MG63 (cell line): ENCODE data around the gene HERC6. TPM values are rescaled to one million over a fixed set of nuclear protein-coding genes. Genes with fewer than 3 reads are reported as not detected.
"Not testable (repeated sequence)": the region's sequence is repeated elsewhere in the genome, so short reads cannot be mapped to it uniquely, and the experiment has no call there.

Source experiments
- DNase-seq: peaks from one replicate; pipeline ENCODE4 v3.0.0-alpha.2; 2020
- H3K27me3 ChIP-seq: fragments of 250-450 bp; sonication (Bioruptor Pico); 2 replicates; pipeline ENCODE4 v1.5.1; 2020; ENCODE audit warnings: mild to moderate bottlenecking, moderate library complexity
- H3K36me3 ChIP-seq: fragments of 250-450 bp; sonication (Bioruptor Pico); 2 replicates; pipeline ENCODE4 v1.5.1; 2020; ENCODE audit warnings: mild to moderate bottlenecking, moderate library complexity
- H3K4me3 ChIP-seq: fragments of 250-450 bp; sonication (Bioruptor Pico); 2 replicates; pipeline ENCODE4 v1.5.1; 2020; ENCODE audit warnings: mild to moderate bottlenecking, moderate library complexity
- H3K9me3 ChIP-seq: fragments of 250-450 bp; sonication (Bioruptor Pico); 2 replicates; pipeline ENCODE4 v1.5.1; 2020; ENCODE audit warnings: mild to moderate bottlenecking, moderate library complexity
- total RNA-seq: library from RNA; depleted of rRNA; stranded (reverse); fragments of >200 nt; shearing (Covaris generic); gene quantifications from 2 replicates; pipeline ENCODE4 v1.2.3, GENCODE V29; 2014; ENCODE audit warnings: low replicate concordance; rRNA removed

The HERC6 gene
- total RNA-seq = 2.9 and 5.8 TPM in 2 replicates

DNA sequence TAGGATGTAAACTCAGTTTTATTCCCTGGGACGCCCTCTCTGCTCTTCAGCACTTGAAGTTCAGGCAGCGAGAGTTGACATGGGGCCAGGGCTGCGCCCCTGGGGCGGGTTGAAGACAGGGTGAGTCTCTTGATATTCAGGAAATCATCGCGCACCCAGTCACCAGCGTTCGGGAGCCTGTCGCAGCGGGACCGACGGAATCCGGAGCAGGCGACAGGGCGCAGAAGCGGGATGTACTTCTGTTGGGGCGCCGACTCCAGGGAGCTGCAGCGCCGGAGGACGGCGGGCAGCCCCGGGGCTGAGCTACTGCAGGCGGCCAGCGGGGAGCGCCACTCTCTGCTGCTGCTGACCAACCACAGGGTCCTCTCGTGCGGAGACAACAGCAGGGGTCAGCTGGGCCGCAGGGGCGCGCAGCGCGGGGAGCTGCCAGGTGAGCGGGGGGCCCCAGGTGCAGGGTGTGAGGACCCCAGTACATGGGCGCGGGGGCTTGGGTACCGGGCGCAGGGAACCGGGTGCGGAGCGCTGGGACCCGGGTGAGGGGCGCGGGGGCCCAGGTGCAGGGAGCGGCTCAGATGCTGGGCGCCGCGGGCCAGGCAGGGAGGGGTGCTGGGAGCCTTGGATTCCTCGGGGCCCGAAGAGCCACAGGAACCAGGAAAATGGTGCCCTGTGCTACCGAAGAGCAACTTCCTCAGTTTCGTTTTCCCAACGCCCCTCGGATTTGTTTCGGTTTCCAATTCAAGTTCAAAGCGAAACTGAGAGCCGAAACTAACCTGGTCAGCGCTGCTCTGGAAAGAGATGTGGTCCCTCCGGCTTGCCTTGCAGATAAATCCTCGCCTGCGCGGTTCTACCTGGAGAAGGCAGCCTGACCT, at the start of gene HERC6:
Gene HERC6 (plus strand): TSS at position 162 of the 869 bp plus-strand sequence. CDS start 70 bp downstream, at position 232.
- H3K9me3 ChIP-seq = no peaks in the 10 kb centered on the region
- no peaks in the 10 kb centered on the region for H3K36me3 ChIP-seq
- DNase-seq = peak; percentile 67
- peak within 1 kb of the TSS; percentile 88 for H3K4me3 ChIP-seq
- H3K27me3 ChIP-seq = no peaks in the 10 kb centered on the region

DNA sequence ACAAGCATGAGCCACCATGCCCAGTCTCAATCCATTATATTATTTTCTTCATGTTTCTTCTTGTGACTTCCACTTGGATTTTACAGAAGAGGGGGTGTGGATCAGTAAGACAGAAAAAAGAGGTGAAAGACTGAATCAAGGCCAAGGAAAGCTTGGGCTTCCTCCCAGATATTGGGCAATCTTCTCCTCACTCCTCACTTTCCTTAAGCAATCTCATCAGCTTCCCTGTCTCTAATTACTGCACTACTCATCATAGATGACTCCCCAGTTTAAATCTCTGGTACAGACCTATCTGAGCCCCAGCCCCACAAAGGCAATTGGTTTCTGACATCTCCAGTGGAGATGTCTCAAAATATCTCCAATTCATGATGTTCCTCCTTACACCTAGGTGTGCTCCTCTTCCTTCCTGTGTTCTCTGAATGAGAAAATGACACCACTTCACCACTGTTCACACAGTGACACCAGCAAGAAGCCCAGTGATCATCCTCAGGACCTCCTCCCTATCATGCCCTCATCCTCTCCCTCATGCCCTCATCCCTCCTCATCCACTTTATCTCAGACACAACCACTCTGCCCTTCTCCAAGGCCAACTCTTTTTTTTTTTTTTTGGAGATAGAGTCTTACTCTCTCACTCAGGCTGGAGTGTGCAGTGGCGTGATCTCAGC, 44.8 kb upstream of the HERC6 start:
- Histone ChIP-seq H3K36me3 (no peaks in the 10 kb centered on the region), H3K4me3 (no peak overlapping the region), H3K27me3 (no peaks in the 10 kb centered on the region), H3K9me3 (no peaks in the 10 kb centered on the region)
- DNase-seq = no peak

DNA sequence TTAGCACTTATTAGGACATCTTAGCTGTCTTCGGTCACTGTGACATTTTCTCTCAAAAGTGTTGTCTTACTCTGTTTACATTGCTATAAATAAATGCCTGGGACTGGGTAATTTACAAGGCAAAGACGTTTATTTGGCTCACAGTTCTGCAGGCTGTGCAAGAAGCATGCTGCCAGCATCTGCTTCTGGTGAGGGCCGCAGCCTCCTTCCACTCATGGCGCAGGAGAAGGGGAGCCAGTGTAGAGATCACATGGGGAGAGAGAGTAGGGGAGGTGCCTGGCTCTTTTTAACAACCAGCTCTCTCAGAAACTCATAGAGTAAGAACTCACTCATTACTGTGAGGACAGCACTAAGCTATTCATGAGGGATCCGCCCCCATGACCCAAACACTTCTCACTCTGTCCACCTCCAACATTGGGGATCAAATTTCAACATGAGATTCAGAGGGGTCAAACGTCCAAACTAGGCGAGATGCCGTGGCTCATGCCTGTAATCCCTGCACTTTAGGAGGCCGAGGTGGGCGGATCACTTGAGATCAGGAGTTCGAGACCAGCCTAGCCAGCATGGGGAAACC, 43.5 kb upstream of the HERC6 start:
- Histone ChIP-seq H3K36me3 (no peaks in the 10 kb centered on the region), H3K4me3 (no peak overlapping the region), H3K9me3 (no peaks in the 10 kb centered on the region), H3K27me3 (no peaks in the 10 kb centered on the region)
- DNase-seq = peak; percentile 12

DNA sequence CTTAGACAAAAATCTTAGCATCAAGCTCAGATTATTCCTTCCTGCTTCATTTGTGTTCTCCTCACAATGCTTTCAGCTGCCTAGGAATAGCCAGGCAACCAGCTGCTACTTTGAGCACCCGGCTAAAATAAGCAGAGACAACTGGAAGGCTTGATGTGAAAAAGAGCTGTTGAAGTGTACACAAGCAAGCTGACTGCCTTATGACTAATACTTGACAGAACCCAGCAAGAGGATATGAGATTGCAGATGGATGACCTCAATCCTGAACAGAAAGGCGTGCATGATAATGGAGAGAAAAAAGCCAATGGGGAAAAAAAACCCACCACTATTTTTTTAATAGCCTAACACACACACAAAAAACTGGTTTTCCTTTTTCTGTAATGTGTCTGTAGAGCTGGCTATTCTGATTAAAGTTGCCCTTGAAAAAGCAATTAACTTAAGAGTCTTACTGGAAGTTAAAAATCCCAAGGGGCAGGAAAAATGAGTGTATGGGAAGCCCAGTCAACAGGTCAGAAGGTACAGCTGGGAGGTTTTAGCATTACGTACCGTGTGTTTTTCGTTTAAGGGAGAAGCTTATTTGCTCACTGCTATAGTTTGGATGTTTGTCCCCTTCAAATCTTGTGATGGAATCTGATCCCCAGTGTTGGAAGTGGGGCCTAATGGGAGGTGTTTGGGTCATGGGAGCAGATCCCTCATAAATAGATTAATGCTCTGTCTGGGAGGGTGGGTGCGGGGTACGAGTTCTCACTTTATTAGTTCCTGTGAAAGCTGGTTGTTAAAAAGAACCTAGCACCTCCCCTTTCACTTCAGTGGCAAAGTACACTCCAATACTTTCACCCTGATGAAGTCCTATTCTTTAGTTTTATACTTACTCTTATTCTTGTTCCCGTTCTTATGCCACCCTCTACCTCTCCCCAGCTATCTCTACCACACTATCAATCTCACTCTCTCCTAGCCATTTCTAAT, 37.1 kb upstream of the HERC6 start:
- H3K4me3 ChIP-seq = no peak overlapping the region
- DNase-seq = peak; percentile 39
- H3K9me3 ChIP-seq = no peaks in the 10 kb centered on the region
- H3K27me3 ChIP-seq = no peaks in the 10 kb centered on the region
- no peaks in the 10 kb centered on the region for H3K36me3 ChIP-seq

DNA sequence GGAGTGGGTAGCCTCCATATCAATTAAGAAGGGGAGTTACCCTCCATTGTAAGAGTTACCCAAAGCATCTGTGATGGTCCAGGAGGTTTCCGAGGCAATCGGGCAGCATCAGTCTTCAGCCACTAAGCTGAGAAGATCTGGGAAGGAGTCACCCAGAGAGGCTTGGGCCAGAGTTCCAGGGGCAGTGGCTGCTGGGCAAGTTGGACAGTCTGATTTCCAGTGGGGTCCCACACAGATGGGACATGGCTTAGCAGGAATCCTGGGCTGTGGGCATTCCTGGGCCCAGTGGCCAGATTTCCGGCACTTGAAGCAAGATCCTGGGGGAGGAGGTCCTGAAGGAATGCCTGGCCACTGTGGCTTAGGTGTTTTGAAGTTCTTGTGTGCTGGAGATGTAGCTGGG, 31.8 kb upstream of the HERC6 start:
- not testable (repeated sequence) for DNase-seq, H3K27me3 ChIP-seq, H3K4me3 ChIP-seq, H3K36me3 ChIP-seq, H3K9me3 ChIP-seq

DNA sequence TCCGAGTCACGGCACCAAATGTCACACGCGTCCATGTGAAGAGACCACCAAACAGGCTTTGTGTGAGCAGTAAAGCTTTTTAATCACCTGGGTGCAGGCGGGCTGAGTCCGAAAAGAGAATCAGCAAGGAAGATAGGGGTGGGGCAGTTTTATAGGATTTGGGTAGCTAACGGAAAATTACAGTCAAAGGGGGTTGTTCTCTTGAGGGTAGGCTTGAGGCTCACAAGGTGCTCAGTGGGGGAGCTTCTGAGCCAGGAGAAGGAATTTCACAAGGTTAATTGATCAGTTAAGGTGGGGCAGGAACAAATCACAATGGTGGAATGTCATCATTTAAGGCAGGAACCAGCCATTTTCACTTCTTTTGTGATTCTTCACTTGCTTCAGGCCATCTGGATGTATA, 29.9 kb upstream of the HERC6 start:
- H3K9me3 ChIP-seq, H3K27me3 ChIP-seq, H3K4me3 ChIP-seq, H3K36me3 ChIP-seq, DNase-seq: not testable (repeated sequence)

DNA sequence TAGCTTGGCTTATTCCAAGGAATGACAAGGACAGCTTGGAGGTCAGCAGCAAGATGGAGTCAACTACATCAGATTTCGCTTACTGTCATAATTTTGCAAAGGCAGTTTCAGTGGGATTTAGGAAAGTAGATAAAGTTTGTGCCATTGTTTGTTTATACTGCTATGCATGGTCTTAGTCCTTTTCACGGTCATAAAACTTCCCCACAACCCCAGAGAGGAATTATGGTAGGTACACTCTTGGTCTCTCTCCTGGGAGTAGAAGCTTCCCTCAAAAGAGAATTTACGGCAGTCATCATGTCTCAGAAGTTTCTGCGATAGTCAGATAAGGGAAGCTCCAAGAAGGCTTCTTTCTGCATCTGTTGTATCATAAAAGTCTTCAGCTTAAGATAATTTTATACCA, 27.9 kb upstream of the HERC6 start:
- no peak for DNase-seq
- no peaks in the 10 kb centered on the region for H3K36me3 ChIP-seq
- H3K9me3 ChIP-seq = no peaks in the 10 kb centered on the region
- no peaks in the 10 kb centered on the region for H3K27me3 ChIP-seq
- no peak overlapping the region for H3K4me3 ChIP-seq

DNA sequence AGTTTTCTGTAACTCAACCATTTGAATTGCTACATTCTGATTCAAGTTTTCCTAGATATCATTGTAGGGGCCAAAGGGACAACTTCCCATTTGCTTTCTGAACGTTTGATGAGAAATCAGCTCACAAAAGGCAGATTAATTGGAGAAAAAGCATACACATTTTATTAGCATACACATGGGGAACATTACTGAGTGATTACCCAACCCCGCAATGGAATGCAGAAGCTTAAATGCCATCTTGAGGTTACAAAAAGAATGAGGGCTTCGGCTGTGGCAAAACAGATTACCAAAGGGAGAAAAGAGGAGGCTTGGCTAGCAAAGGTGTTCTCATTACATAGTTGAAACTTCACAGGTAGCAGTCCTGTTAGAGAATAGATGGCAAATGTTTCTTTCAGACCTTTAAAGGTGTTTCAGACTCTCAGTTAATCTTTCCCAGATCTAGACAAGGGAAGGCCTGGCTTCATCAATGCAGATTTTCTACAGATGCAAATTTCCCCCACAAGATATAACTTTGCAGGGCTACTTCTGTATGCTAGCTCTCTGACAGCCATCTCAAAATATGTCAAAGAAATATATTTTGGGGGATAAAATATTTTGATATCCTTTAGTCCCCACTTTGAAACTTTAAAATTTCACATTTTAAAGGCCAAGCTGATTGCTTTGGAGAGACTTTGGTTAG, 26.5 kb upstream of the HERC6 start:
- DNase-seq = no peak
- no peaks in the 10 kb centered on the region for H3K27me3 ChIP-seq
- H3K9me3 ChIP-seq = no peaks in the 10 kb centered on the region
- H3K36me3 ChIP-seq = no peaks in the 10 kb centered on the region
- H3K4me3 ChIP-seq = no peak overlapping the region

DNA sequence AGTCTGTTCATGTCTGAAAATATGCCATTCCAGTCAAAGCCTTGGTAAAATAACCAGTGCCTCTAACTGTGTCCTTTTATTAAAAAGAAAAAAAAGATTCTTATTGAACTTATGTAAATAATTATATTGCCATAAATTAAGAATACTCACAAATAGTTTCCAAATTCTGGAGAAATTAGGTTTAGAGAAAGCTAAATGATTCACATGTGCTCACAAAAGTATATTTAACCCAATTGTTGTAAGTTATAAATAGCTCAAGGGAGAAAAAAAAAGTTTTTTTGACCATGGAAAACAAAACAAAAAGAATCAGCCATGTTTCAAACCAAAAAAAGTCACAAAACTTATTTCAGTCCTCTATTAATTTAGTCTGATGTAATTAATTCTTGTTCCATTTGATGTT, 25.3 kb upstream of the HERC6 start:
- Histone ChIP-seq H3K36me3 (no peaks in the 10 kb centered on the region), H3K27me3 (no peaks in the 10 kb centered on the region), H3K9me3 (no peaks in the 10 kb centered on the region), H3K4me3 (no peak overlapping the region)
- DNase-seq = no peak

DNA sequence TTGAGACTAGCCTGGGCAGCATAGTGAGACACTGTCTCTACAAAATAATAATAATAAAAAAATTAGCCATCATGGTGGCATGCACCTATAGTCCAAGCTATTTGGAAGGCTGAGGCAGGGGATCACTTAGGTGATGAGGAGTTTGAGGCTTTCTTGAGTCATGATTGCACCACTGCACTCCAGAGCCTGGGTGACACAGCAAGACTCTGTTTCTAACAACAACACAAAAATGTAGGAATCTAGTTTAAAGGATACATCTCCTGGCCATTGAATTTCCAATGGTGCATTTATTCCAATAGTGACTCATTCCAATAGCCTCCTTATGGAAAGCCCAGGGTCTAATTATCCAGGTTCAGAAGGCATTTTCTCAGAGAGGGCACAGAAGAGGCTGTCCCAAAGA, 21.9 kb upstream of the HERC6 start:
- no peak for DNase-seq
- H3K36me3 ChIP-seq = no peaks in the 10 kb centered on the region
- H3K9me3 ChIP-seq = no peaks in the 10 kb centered on the region
- no peaks in the 10 kb centered on the region for H3K27me3 ChIP-seq
- H3K4me3 ChIP-seq = no peak overlapping the region

DNA sequence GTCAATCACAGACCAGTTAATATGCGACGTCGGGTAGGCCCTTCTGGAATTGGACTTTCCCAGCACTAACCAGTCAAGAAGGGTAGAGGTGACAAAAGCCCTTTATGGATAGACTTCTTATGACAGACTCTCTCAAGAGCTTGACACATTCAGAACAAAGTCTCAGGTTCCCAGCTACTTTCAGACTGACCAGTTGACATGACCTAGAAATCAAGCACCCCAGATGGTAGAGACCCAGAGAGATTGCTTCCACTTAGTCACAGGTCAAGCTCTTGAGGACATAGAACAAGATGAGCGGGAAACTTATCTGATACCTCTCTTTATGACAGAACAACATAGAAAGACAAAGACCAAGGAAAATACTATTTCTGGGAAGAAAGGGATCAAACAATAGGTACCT, 21.4 kb upstream of the HERC6 start:
- no peaks in the 10 kb centered on the region for H3K36me3 ChIP-seq
- no peak overlapping the region for H3K4me3 ChIP-seq
- no peak for DNase-seq
- no peaks in the 10 kb centered on the region for H3K9me3 ChIP-seq
- H3K27me3 ChIP-seq = no peaks in the 10 kb centered on the region

DNA sequence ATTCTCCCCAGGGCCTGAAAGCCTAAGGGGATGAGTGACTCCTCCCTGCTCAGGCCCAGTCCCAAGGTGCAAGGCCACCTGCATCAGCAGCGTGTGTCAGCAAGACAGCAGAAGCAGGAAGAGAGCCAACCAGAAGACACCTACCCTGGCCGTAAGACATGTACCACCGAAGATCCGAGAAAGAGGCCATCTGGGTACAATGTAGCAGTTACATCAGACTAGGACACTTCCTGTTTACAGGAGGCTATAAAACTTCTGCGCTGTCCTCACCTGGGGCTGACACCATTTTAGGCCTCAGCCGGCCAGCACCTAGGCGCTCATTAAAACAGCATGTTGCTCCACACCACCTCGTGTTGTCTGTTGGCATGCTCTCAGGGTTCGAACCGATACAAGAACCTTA, 19.1 kb upstream of the HERC6 start:
- Histone ChIP-seq H3K4me3 (no peak overlapping the region), H3K9me3 (no peaks in the 10 kb centered on the region), H3K36me3 (no peaks in the 10 kb centered on the region), H3K27me3 (no peaks in the 10 kb centered on the region)
- DNase-seq = no peak

DNA sequence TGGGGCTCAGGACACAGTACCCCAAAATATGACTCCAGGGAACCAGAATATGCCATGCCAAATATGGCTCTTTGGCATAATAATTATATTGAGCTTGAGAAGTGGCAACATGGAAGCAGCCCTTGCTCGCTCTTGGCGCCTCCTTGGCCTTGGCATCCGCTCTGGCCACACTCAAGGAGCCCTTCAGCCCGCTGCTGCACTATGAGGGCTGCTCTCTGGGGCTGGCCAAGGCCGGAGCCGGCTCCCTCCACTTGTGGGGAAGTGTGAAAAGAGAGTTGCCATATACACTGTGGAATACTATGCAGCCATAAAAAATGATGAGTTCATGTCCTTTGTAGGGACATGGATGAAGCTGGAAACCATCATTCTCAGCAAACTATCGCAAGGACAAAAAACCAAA, 18.4 kb upstream of the HERC6 start:
- DNase-seq = no peak
- Histone ChIP-seq H3K36me3 (no peaks in the 10 kb centered on the region), H3K4me3 (no peak overlapping the region), H3K27me3 (no peaks in the 10 kb centered on the region), H3K9me3 (no peaks in the 10 kb centered on the region)

DNA sequence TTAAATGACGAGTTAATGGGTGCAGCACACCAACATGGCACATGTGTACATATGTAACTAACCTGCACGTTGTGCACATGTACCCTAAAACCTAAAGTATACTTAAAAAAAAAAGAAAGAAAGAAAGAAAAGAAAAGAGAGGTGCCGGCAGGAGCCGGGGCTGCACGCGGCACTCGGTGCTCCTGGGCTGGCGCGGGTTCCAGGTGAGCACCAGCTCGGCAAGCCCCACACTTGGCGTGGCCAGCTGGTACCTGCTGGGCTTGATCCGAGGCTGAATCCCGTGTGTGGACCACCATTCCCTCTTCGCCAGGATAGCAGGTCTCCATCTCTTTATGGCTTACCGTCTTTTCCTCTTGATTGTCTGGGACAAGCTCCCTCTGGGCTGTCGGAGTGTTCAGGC, 17.9 kb upstream of the HERC6 start:
- Histone ChIP-seq H3K27me3 (no peaks in the 10 kb centered on the region), H3K9me3 (no peaks in the 10 kb centered on the region), H3K4me3 (no peak overlapping the region), H3K36me3 (no peaks in the 10 kb centered on the region)
- DNase-seq = no peak

DNA sequence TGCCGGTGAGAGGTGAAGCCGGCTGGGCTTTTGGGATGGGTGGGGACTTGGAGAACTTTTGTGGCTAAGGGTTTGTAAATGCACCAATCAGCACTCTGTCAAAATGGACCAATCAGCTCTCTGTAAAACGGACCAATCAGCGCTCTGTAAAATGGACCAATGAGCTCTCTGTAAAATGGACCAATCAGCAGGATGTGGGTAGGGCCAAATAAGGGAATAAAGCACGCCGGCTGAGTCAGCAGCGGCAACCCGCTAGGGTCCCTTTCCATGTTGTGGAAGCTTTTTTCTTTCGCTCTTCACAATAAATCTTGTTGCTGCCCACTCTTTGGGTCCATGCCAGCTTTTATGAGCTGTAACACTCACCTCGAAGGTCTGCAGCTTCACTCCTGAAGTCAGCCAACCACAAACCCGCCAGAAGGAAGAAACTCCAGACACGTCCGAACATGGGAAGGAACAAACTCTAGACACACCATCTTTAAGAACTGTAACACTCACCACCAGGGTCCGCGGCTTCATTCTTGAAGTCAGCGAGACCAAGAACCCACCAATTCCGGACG, 17.4 kb upstream of the HERC6 start:
- not testable (repeated sequence) for H3K36me3 ChIP-seq, H3K9me3 ChIP-seq, H3K27me3 ChIP-seq, DNase-seq, H3K4me3 ChIP-seq

DNA sequence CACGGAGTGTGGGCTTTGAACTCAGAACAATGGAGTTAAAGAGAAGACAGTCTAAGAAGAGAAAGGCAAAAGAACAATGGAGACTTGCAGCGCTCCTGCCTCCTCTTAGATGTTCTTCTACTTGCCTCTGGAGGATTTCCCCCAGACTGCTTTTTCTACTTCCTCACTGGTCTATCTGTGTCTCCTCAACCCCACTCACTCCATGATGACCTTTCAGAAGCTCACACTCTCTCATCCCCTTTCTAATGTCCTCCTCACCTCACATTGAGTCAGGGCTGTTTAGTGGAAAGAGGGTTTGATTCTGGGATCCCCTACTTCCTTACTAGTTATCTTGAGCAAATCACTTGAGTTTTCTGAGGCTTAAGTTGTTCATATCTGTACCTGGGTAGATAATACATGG, 12.2 kb upstream of the HERC6 start:
- H3K27me3 ChIP-seq = no peaks in the 10 kb centered on the region
- no peaks in the 10 kb centered on the region for H3K36me3 ChIP-seq
- H3K9me3 ChIP-seq = no peaks in the 10 kb centered on the region
- no peak overlapping the region for H3K4me3 ChIP-seq
- DNase-seq = no peak
